Measurements from ENCODE around the gene PLPP6.

The PLPP6 gene

DNA sequence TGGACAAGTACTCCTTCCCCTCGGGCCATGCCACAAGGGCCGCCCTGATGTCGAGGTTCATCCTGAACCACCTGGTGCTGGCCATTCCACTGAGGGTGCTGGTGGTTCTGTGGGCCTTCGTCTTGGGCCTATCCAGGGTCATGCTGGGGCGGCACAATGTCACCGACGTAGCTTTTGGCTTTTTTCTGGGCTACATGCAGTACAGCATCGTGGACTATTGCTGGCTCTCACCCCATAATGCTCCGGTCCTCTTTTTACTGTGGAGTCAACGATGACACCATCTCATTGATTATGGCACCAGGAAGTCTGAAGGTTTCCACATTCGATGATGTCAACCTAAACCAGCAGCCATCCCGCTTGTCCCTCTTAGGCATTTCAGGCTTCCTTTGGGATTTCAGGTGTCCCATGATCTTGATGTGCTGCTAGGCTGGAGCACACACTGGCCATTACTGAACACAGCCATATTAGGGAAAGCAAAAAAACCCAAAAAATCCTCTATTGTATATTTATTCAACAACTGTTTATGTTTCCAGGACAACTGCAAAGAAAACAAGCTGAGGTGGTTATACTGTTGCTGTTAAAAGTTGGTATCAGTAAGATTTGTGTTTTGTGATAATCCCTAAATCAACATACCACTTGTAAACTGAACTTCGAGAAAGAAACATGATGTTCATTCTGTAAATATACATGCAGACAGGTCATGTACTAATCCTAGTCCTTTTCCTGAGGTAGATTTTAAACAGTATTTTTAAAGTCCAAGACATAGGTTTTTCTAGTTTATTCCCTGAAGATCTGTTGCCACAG, 1.1 kb downstream of the PLPP6 start:
- DNase-seq (ENCODE audit: low read depth in 2 of 2): no peak

GRCh38 chr9:4663956-4664355, 1.9 kb downstream of the PLPP6 start:
- no peak for DNase-seq (ENCODE audit: low read depth in 2 of 2)

DNA sequence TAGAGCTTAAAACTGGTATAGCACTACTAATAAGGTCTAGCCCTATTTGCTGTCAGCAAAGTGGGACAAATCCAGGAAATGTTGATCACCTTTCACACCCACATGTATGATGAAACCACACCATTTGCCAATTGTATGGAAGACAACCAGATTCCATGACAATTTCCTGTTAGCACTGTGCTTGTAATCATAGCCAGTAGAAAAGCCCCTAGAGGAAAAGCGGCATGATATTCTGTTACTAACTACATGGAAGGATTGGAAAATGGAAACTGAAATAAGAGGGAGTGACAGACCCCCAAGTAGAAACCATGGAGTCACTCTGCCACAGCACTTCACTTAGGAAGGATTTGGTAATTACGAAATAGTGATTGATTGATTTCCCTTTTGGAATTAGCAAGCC, 3.3 kb downstream of the PLPP6 start:
- DNase-seq (ENCODE audit: low read depth in 2 of 2): no peak

- DNase-seq (ENCODE audit: low read depth in 2 of 2): peak in 1 of 2 donors; percentile 20
Observed at GRCh38 chr9:4666042-4666699, 4.1 kb downstream of the PLPP6 start, which contains the start of gene SPATA6L. TSS of gene SPATA6L (minus strand) at chr9:4666480. CDS start at chr9:4666250, 230 bp downstream.

- DNase-seq (ENCODE audit: low read depth in 2 of 2): no peak
Observed at GRCh38 chr9:4667681-4668080, 5.6 kb downstream of the PLPP6 start.

DNA sequence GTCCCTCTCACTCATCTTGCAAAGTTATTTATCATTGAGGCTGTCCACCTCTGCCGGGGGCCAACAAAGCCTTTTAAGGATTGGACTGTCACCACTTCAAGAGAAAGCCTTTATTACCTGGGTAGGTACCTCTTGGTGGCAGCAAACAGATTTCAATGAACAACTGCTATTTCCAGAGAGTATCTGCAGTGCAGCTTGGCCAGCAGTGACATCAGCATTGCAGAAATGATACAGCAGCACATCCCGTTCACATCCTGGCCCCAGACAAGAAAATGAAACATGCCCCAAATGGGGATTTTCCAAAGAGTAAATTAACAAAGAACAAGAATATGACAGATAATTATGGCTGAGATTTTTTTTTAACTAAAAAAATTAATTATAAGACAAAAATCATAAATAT, 6.5 kb downstream of the PLPP6 start:
- DNase-seq (ENCODE audit: low read depth in 2 of 2): no peak

DNA sequence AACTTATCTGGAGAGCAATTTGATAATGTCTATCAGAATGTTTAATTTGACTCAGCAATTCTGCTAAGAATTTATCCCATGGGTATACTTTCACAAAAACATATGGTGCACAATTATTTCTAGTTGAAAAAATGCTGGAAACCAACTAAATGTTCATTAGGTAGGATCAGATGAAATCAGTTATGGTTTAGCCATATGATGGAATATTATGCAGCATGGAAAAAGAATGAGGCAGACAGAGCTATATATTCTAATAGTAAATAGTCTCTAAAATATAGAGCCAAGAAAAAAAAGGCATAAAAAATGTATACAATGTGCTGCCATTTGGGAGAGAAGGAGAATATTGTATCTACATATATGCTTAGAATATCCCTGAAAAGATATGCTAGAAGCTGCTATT, 7.8 kb downstream of the PLPP6 start:
- no peak for DNase-seq (ENCODE audit: low read depth in 2 of 2)

- DNase-seq (ENCODE audit: low read depth in 2 of 2): no peak
Observed at GRCh38 chr9:4670591-4670990, 8.5 kb downstream of the PLPP6 start.

DNA sequence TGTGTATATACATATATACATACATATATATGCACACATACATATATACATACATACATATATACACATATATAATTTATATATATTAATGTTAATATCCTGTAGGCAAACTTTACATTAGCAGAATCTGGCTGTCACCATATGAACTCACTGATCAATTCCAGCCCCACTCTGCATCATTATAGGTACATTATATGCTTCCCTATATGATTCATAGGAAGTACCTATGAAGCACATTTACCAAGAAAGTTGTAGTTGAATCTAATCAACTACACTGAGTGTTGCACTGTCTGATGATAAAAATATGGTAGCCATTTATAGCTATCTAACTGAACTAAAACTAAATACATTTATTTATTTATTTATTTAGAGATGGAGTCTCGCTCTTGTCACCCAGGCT, 9.6 kb downstream of the PLPP6 start:
- no peak for DNase-seq (ENCODE audit: low read depth in 2 of 2)

DNA sequence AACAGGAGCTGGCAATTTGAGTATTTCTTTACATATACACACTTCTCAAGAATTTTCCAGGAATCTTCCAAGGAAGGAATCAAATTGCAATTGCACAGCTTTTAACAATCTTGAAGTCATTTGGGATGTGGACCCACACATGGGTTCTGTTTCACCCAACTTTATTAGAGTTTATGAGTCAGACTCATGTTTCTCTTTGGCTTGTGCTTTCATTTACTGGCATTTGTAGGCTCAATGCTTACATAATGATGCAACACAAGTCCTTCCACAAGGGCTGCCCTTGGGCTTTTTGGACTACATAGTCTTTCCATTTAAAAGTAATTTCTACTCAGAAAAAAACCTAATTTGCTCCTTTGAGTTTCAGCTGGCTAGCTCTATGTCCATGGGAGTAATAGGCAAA, 12.7 kb downstream of the PLPP6 start:
- no peak for DNase-seq (ENCODE audit: low read depth in 2 of 2)

DNA sequence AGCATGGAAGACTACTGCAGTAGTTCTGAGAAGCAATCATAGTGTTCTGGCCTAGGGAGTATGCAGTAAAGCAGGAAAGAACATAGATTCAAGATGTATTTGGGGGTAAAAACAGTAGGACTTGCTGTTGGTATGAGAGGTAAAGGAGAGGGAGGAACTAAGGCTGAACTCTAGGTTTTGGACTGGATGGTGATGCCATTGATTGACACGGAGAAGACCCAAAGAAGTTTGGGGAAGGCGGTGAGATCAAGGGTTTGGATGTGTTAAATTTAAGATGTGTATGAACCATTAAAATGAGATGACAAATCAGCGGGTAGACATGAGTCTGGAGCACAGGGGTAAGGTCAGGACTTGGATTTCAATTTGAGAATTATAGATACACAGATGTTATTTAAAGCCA, 15.3 kb downstream of the PLPP6 start:
- no peak for DNase-seq (ENCODE audit: low read depth in 2 of 2)

GRCh38 chr9:4678679-4679267, 16.7 kb downstream of the PLPP6 start:
- DNase-seq (ENCODE audit: low read depth in 2 of 2): no peak

GRCh38 chr9:4679268-4680172, 17.4 kb downstream of the PLPP6 start, which contains the start of gene CDC37L1:
TSS of gene CDC37L1 (plus strand) at chr9:4679569. CDS start at chr9:4679768, 199 bp downstream.
- peak; percentile 96 to 99 for DNase-seq (ENCODE audit: low read depth in 2 of 2)

GRCh38 chr9:4680173-4680525, 18.1 kb downstream of the PLPP6 start:
- DNase-seq (ENCODE audit: low read depth in 2 of 2): no peak

GRCh38 chr9:4680750-4681149, 18.7 kb downstream of the PLPP6 start:
- no peak for DNase-seq (ENCODE audit: low read depth in 2 of 2)

DNA sequence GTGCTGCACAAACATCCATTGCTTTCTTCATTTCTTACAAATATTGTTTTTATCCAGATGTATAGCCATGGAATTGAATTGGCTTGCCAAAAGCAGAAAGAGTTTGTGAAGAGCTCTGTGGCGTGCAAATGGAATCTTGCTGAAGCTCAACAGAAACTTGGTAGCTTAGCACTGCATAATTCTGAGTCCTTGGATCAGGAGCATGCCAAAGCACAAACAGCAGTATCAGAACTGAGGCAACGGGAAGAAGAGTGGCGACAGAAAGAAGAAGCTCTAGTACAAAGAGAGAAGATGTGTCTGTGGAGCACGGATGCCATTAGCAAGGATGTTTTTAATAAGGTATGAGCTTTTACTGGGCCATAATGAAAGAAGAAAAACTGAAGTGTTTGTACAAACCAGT, 22.7 kb downstream of the PLPP6 start:
- DNase-seq (ENCODE audit: low read depth in 2 of 2): no peak

DNA sequence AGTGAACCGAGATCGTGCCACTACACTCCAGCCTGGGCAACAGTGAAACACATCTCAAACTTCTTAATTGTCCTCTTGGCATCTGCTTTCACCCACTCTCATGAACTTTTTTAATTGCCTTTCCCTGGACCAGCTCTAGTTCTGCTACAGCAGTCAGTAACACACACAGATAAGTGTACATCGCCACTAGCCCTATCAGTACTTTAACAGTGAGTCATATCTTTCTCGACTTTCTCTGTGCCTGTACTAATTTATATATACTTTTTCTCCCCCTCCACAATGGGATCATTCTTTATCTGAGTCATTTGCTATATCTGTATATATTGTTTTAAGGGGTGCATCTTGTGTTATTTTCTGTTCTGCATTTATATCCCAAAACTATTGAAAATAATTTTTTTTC, 24.0 kb downstream of the PLPP6 start:
- no peak for DNase-seq (ENCODE audit: low read depth in 2 of 2)

DNA sequence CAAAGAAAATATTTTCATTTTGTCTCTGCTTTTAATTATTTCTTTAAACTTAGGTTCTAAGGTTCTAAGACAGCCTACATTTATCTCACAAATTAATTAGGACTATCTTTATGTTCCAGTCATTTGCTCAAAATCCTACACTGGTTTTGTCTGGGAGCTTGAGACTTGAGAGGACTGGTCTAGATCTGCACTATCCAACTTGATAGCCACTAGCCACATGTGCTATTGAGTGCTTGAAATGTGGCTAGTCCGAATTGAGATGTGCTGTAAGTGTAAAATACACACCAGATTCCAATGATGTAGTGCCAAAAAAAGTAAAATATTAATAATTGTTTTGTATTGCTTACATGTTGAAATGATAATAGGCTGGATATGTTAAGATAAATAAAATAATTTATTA, 24.5 kb downstream of the PLPP6 start:
- no peak for DNase-seq (ENCODE audit: low read depth in 2 of 2)

GRCh38 chr9:4689021-4689420, 26.9 kb downstream of the PLPP6 start:
- no peak for DNase-seq (ENCODE audit: low read depth in 2 of 2)

GRCh38 chr9:4689687-4690104, 27.6 kb downstream of the PLPP6 start:
- no peak for DNase-seq (ENCODE audit: low read depth in 2 of 2)

DNA sequence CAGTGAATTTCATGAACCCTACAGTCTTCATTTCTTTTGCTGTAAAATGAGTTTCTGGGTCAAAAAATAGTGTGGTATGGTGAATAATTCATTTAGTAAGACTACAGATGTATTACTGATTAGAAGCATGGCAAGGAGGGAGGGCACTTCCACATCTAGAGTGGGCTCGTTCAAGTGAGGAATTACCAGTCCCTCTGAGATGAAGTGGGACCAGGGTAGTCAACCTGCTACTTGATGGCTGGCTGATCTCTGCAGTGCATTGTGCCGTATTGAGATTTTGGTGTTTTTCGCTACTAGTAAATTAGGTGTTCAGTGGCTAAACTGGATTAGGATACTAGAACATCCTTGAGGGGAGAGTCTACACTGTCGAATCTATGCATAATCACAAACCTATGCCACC, 28.1 kb downstream of the PLPP6 start:
- no peak for DNase-seq (ENCODE audit: low read depth in 2 of 2)

GRCh38 chr9:4691795-4692194, 29.7 kb downstream of the PLPP6 start:
- no peak for DNase-seq (ENCODE audit: low read depth in 2 of 2)
